SH-SY5Y (cell line): ENCODE measurements around the gene PTGES3L.

ENCODE experiments used
- GATA2 ChIP-seq: IDR thresholded peaks from 2 replicates; pipeline ENCODE4 v1.6.1; 2011; ENCODE audit warnings: mild to moderate bottlenecking, low read depth, low read length
- GATA3 ChIP-seq: IDR thresholded peaks from 2 replicates; pipeline ENCODE4 v1.6.1; 2011; ENCODE audit warnings: low read depth, mild to moderate bottlenecking, low read length, moderate library complexity

DNA sequence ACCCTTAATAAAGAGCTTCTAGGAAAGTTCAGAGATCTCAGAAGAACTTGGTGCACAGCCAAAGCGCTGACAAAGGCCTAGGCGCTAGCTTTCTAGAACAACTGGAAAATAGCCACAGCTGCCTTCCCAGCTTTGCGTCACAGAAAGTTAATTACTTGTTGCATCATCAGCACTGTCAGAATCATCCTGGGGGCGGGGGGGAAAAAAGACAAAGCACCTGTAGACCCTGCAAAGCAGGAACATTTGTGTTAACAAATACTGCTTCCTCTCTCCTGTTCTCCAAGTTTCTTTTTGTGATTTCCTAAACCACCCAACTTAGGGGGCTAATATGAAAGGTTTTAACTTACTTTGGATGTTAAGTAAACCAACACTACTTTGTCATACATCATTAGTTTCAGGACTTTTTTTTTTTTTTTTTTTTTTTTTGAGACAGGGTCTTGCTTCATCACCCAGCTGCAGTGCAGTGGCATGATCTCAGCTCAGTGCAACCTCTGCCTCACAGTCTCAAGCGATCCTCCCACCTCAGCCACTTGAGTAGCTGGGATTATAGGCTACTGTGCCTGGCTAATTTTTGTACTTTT lies 10.8 kb downstream of the PTGES3L start:
- TF ChIP-seq GATA2 (no peak), GATA3 (no peak)
